Tibial nerve (tissue), 4 donors: ENCODE data around the gene PIEZO2. TPM values are rescaled to one million over a fixed set of nuclear protein-coding genes. Genes with fewer than 3 reads are reported as not detected.

Experiments
- DNase-seq, 2 donors: peaks; one replicate each; pipeline ENCODE4 v3.0.0-alpha.2; 2019; ENCODE audit warnings: low spot score in 2 of 2
- H3K27ac ChIP-seq, 4 donors: fragments of 200-600 bp; sonication (generic) in 3 of 4; one replicate each; pipeline ENCODE4 v1.5.1; 2017 to 2019; ENCODE audit warnings: mild to moderate bottlenecking in 1 of 4
- H3K27me3 ChIP-seq, 2 donors: fragments of 200-600 bp; sonication (generic) in 1 of 2; one replicate each; pipeline versions ENCODE4 v1.5.1 to v1.6.0; 2017 to 2019
- H3K36me3 ChIP-seq, 3 donors: fragments of 200-600 bp; sonication (generic); one replicate each; pipeline ENCODE4 v1.5.1; 2018 to 2019
- H3K4me1 ChIP-seq, 4 donors: fragments of 200-600 bp; sonication (generic) in 3 of 4; one replicate each; pipeline ENCODE4 v1.5.1; 2017 to 2019
- H3K4me3 ChIP-seq, 4 donors: fragments of 200-600 bp; sonication (generic) in 3 of 4; one replicate each; pipeline ENCODE4 v1.5.1; 2017 to 2019; ENCODE audit warnings: mild to moderate bottlenecking in 1 of 4, moderate library complexity in 1 of 4
- H3K9me3 ChIP-seq, 4 donors: fragments of 200-600 bp; sonication (generic) in 3 of 4; one replicate each; pipeline ENCODE4 v1.5.1; 2017 to 2019
- CTCF ChIP-seq, 5 experiments: fragments of 200-600 bp in 3 of 5; fragments of 450-650 bp in 2 of 5; sonication (generic) in 3 of 5; IDR thresholded peaks; one replicate each; pipeline ENCODE4 v1.5.1; 2016 to 2019; ENCODE audit warnings: antibody characterized with exemption in 5 of 5, mild to moderate bottlenecking in 3 of 5, moderate library complexity in 2 of 5
- EP300 ChIP-seq, 2 donors: sonication (generic); formaldehyde crosslinking; IDR thresholded peaks; one replicate each; pipeline ENCODE4 v1.6.1; 2017; ENCODE audit warnings: antibody characterized with exemption in 2 of 2, mild to moderate bottlenecking in 1 of 2
- POLR2A ChIP-seq, 2 donors: fragments of 450-650 bp; IDR thresholded peaks; one replicate each; pipeline ENCODE4 v1.6.1; 2017; ENCODE audit warnings: antibody characterized with exemption in 2 of 2, mild to moderate bottlenecking in 2 of 2, moderate library complexity in 2 of 2
- whole genome bisulfite sequencing, 2 donors: methylation state at CpG; one replicate each; pipeline ENCODE4 v1.1.5; 2018; 5-methylcytosine and 5-hydroxymethylcytosine counted together
- total RNA-seq, 4 donors: library from RNA; depleted of rRNA; stranded (reverse); fragments of >200 nt; gene quantifications; one replicate each; pipeline ENCODE4 v1.1.0, GENCODE V29; 2016

The PIEZO2 gene
- total RNA-seq, 4 donors from 2014 or later = 17.0 to 27.7 (median 22.3) TPM

GRCh38 chr18:11047817-11048216 is 101.6 kb downstream of the PIEZO2 start:
- Histone ChIP-seq H3K9me3 (no peaks in the 10 kb centered on the region), H3K4me1 (peaks cover 0 to 14% (median 0%) of the 10 kb centered on the region in 4 donors), H3K36me3 (no peaks in the 10 kb centered on the region), H3K27me3 (no peaks in the 10 kb centered on the region), H3K27ac (no peak overlapping the region), H3K4me3 (no peak overlapping the region)
- DNase-seq = no peak
- no peak for TF ChIP-seq POLR2A (IDR thresholded peaks at IDR 0.05)
- TF ChIP-seq EP300 (IDR thresholded peaks at IDR 0.05) = no peak
- no peak for TF ChIP-seq CTCF (IDR thresholded peaks at IDR 0.05)
- WGBS, 2 donors = 96 to 98% methylated on average over 5 of the region's 5 CpGs

- Histone ChIP-seq H3K27me3 (no peaks in the 10 kb centered on the region), H3K27ac (no peak overlapping the region), H3K36me3 (no peaks in the 10 kb centered on the region), H3K9me3 (no peaks in the 10 kb centered on the region), H3K4me1 (peaks cover 0 to 16% (median 0%) of the 10 kb centered on the region in 4 donors), H3K4me3 (no peak overlapping the region)
- DNase-seq = no peak
- TF ChIP-seq POLR2A (IDR thresholded peaks at IDR 0.05) (no peak), EP300 (IDR thresholded peaks at IDR 0.05) (no peak), CTCF (IDR thresholded peaks at IDR 0.05) (no peak)
- 63 to 77% methylated on average over 7 of the region's 7 CpGs for WGBS, 2 donors
These were observed 102.2 kb downstream of the PIEZO2 start for GRCh38 chr18:11047156-11047555.

- 52 to 71% methylated on average over 2 of the region's 2 CpGs for WGBS, 2 donors
- no peak for DNase-seq
- no peak overlapping the region for H3K4me3 ChIP-seq
These were observed 103.2 kb downstream of the PIEZO2 start for GRCh38 chr18:11046140-11046539.

GRCh38 chr18:11043694-11044093 is 105.7 kb downstream of the PIEZO2 start:
- no peak for DNase-seq
- H3K9me3 ChIP-seq = no peaks in the 10 kb centered on the region
- TF ChIP-seq POLR2A (IDR thresholded peaks at IDR 0.05) (no peak), EP300 (IDR thresholded peaks at IDR 0.05) (no peak), CTCF (IDR thresholded peaks at IDR 0.05) (no peak)
- no peak overlapping the region for H3K27ac ChIP-seq
- 94 to 96% methylated on average over 7 of the region's 7 CpGs for WGBS, 2 donors
- H3K4me3 ChIP-seq = no peak overlapping the region
- H3K27me3 ChIP-seq = no peaks in the 10 kb centered on the region
- H3K36me3 ChIP-seq = no peaks in the 10 kb centered on the region
- H3K4me1 ChIP-seq = peaks cover 0 to 30% (median 4%) of the 10 kb centered on the region in 4 donors

More at GRCh38 chr18:11046140-11046539, 103.2 kb downstream of the PIEZO2 start:
- H3K27ac ChIP-seq = no peak overlapping the region
- TF ChIP-seq CTCF (IDR thresholded peaks at IDR 0.05) (no peak), POLR2A (IDR thresholded peaks at IDR 0.05) (no peak), EP300 (IDR thresholded peaks at IDR 0.05) (no peak)
- H3K4me1 ChIP-seq = peaks cover 0 to 24% (median 0%) of the 10 kb centered on the region in 4 donors
- no peaks in the 10 kb centered on the region for H3K9me3 ChIP-seq
- no peaks in the 10 kb centered on the region for H3K36me3 ChIP-seq
- no peaks in the 10 kb centered on the region for H3K27me3 ChIP-seq

GRCh38 chr18:11042247-11042646 is 107.1 kb downstream of the PIEZO2 start:
- no peak for TF ChIP-seq POLR2A (IDR thresholded peaks at IDR 0.05)
- no peak for TF ChIP-seq EP300 (IDR thresholded peaks at IDR 0.05)
- no peak for TF ChIP-seq CTCF (IDR thresholded peaks at IDR 0.05)
- WGBS, 2 donors = 49 to 58% methylated on average over 3 to 4 of the region's 4 CpGs
- H3K27ac ChIP-seq = peak overlapping the region in 2 of 4 donors; percentile 2 to 67
- peaks cover 0 to 33% (median 6%) of the 10 kb centered on the region in 4 donors for H3K4me1 ChIP-seq
- no peaks in the 10 kb centered on the region for H3K9me3 ChIP-seq
- no peak overlapping the region for H3K4me3 ChIP-seq
- no peak for DNase-seq
- H3K36me3 ChIP-seq = no peaks in the 10 kb centered on the region
- no peaks in the 10 kb centered on the region for H3K27me3 ChIP-seq
